Measurements from ENCODE around the gene SPECC1. TPM values are rescaled to one million over a fixed set of nuclear protein-coding genes. Genes with fewer than 3 reads are reported as not detected.

SPECC1 gene
- total and polyA plus RNA-seq, 9 of the 15 experiments (the other 6 are each of a cell fraction or from before 2014, with no cell fraction given) = 2.4 to 19.6 (median 14.7) TPM

DNA sequence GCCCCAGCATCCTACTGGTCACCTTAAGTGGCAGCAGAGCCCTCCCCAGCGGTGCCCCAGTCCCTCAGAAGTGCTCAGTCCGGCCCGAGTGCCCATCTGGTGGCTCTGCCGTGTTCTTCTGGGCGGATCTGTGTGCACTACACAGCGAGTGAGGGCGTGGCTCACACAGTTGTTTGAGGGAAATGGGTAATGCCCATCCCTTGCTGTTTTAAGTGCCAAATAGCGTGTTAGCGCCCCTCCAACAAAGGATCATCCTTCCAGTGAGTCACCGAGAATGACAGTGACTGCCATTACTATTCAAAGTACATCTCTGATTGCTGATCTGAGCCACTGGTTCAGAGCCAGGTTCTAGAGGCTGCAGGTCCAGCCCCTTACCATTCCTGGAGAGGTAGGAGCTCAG, 306.2 kb downstream of the SPECC1 start (continued):
- no peak for TF ChIP-seq SUPT5H (IDR thresholded peaks at IDR 0.05)
- no peak for TF ChIP-seq CHCHD3 (CRISPR knock-in tag; IDR thresholded peaks at IDR 0.05)
- TF ChIP-seq SNIP1 (IDR thresholded peaks at IDR 0.05; ENCODE audit: low read depth) = no peak
- TF ChIP-seq STAT5B (CRISPR knock-in tag; IDR thresholded peaks at IDR 0.05) = no peak
- TF ChIP-seq BRF1 (IDR thresholded peaks at IDR 0.05; ENCODE audit: borderline replicate concordance, extremely low read depth, insufficient read length) = no peak
- TF ChIP-seq HOXB6 (CRISPR knock-in tag; IDR thresholded peaks at IDR 0.05; ENCODE audit: borderline replicate concordance) = no peak
- TF ChIP-seq ZNF134 (CRISPR knock-in tag; conservative IDR thresholded peaks at IDR 0.05) = no peak
- TF ChIP-seq ZZZ3 (IDR thresholded peaks at IDR 0.05) = no peak

DNA sequence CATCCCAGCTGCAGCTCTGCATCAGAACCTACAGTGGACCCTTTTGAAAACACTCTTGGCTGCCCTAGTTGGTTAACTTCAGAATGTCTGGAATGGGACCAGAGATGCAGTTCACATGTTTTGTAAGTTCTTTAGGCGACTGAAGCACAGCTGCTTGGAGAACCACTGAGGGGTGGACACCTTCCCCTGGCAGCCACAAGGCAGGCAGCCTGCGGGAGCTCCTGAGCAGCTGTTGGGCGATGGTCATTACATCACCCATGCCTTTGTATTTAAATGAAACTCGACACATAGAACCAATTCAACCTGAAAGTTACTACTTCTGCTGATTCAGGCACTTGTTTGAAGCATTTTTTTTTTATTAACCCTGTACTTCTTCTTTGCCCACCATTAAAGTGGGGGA, 306.7 kb downstream of the SPECC1 start:
- no peak for DNase-seq (ENCODE audit: extremely low read depth in 1 of 4, low spot score in 3 of 4)
- intact Hi-C loops (cut with micrococcal nuclease) (loop anchor here (5.0 kb wide), 1 partner anchor 194 kb away; no protein-coding TSS in a partner anchor), in situ Hi-C loops (cut with MboI) (loop anchor here (5.0 to 10.0 kb wide), 3 partner anchors 84 to 321 kb away; no protein-coding TSS in a partner anchor)
- FAIRE-seq = no peak
- BruUV-seq (replicated peaks) = no TSS peak
- WGBS (ENCODE audit: insufficient coverage, low coverage, missing lambda C conversion rate) = 51% methylated on average over 4 of the region's 4 CpGs
- Histone ChIP-seq H3K27ac (ENCODE audit: extremely low read depth, low read depth, low read length) (no peak overlapping the region), H3K36me3 (ENCODE audit: control insufficient read depth, insufficient read depth, low read length) (no peaks in the 10 kb centered on the region), H3K4me1 (replicated peaks in 1 of 2; ENCODE audit: control insufficient read depth in 2 of 2, insufficient read depth in 2 of 2, low read length in 2 of 2) (0 out of 5 replicates have a peak, but pooled peaks cover 0 to 5% of the 10 kb centered on the region in 2 experiments), H3K79me2 (ENCODE audit: control insufficient read depth, insufficient read depth, low read length) (no peaks in the 10 kb centered on the region), H3K4me2 (ENCODE audit: insufficient read depth, low read length) (no peak overlapping the region), H4K20me1 (replicated peaks; ENCODE audit: control insufficient read depth, insufficient read depth, low read length) (no peaks in the 10 kb centered on the region), H2AFZ (ENCODE audit: low read depth, low read length) (no peak overlapping the region), H3K9me3 (replicated peaks; ENCODE audit: control insufficient read depth, insufficient read depth, low read depth, low read length) (no peaks in the 10 kb centered on the region), H3K9me1 (ENCODE audit: control insufficient read depth, insufficient read depth, low read length) (no peaks in the 10 kb centered on the region), H3K4me3 (no peak overlapping the region), H3K9ac (ENCODE audit: insufficient read depth in 1 of 2, low read depth in 2 of 2, low read length in 2 of 2) (no peak overlapping the region), H3K27me3 (ENCODE audit: control insufficient read depth in 2 of 2, insufficient read depth in 2 of 2, low read length in 2 of 2) (no peaks in the 10 kb centered on the region)
- ATAC-seq = no peak
- POLR2A ChIA-PET = interaction anchor here (0.5 to 0.7 kb wide), 2 partner anchors 205 to 323 kb away, joined by 3 read pairs; no protein-coding TSS in a partner anchor
- CTCF ChIA-PET (ENCODE audit: low intra/inter-chr PET ratio) = no interaction called here
- TF ChIP-seq ILF3 (IDR thresholded peaks at IDR 0.05; ENCODE audit: borderline replicate concordance) (no peak), RBM14 (IDR thresholded peaks at IDR 0.05; ENCODE audit: borderline replicate concordance, insufficient read depth, low read depth, low read length) (no peak)
- TF ChIP-seq, protein P1, sequence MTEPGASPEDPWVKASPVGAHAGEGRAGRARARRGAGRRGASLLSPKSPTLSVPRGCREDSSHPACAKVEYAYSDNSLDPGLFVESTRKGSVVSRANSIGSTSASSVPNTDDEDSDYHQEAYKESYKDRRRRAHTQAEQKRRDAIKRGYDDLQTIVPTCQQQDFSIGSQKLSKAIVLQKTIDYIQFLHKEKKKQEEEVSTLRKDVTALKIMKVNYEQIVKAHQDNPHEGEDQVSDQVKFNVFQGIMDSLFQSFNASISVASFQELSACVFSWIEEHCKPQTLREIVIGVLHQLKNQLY (CRISPR knock-in tag; conservative IDR thresholded peaks at IDR 0.05) = no peak
